HG03457 (cell line): ENCODE measurements around the gene PRR5L.
"Not testable (repeated sequence)": the region's sequence is repeated elsewhere in the genome, so short reads cannot be mapped to it uniquely, and the experiment has no call there.

ENCODE experiments used
- ATAC-seq: cut with Tn5 transposase; IDR thresholded peaks from one replicate; pipeline ENCODE4 v1.9.1; 2021; ENCODE audit warnings: moderate number of reproducible peaks; ENCODE audit not compliant: unreplicated experiment

PRR5L gene

DNA sequence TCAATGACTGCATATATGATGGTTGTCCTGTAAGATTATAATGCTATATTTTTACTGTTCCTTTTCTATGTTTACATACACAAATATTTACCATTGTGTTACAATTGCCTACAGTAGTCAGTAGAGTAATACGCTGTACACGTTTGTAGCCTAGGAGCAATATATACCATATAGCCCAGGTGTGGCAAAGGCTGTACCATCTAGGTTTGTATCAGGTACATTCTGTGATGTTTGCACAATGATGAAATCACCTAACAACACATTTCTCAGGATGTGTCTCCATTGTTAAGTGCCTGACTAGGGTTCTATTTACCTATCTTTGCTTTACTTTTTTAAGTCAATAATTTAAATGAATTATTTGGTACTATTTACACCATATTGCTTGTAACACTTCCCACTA lies 21.9 kb downstream of the PRR5L start:
- no peak for ATAC-seq

DNA sequence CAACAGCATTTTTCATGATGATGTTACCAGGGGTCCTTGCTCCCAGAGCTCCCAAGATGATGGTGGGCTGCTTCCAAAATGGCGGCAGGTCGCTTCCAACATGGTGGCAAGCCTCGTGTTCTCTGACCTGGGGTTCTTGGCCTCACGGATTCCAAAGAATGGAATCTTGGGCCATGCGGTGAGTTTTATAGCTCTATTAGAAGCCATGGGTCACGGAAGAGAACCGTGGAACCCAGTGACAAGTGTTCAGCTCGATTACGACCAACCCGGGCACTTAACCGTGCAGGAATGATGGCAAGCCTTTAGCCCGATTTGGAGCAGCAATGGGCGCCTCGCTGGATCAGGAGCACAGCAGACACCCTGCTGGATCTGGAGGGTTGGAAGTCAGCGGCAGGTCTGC lies 28.9 kb downstream of the PRR5L start:
- not testable (repeated sequence) for ATAC-seq

DNA sequence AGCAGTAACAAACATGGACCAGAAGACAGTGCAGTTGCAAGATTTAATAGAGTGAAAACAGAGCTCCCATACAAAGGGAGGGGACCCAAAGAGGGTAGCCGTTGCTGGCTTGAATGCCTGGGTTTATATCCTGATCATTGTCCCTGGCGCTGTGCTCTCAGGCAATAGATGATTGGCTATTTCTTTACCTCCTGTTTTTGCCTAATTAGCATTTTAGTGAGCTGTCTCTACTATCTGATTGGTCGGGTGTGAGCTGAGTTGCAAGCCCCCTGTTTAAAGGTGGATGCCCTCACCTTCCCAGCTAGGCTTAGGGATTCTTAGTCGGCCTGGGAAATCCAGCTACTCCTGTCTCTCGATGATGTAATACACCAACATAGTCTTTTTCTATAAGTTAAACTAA lies 29.3 kb downstream of the PRR5L start:
- ATAC-seq = not testable (repeated sequence)

DNA sequence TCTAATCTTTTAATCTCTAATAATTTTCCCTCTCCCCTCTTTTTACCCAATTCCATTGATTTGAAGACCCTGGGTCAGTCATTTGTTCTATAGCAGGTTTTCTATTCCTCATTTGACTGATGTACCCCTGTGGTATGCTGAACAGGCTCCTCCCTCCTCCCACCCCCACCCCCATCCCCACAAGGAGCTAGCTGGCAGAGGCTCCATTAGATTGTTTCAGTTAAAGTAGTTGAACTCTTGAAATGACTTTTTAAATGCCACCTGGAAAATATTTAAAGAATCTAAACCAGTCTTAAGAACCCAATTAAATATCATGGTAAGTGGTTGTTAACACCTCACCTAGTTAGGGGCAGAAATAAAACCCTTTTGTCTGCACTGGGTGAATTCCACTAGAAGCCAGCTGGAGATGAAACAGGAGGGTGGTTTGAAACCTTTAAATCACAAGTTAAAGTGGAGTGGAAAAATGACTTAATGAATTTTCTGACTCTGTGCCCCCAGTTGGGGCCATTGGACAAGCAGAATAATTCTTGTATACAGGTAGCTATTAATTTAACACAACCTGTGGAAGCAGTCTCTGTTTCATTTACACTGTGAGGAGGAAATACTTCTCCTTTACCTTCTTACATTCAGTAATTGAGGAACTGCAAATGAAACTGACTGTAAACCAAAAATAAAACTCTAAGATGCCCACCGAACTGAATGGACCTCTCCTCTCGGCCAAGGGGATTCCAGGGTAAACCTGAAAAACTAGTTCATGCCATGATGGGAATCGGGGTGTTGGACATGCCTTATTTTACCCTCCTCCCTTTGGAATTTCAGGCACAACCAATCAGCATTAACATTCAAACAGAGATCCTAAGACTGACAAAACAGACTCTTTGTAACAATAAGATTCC lies 30.7 kb downstream of the PRR5L start:
- no peak for ATAC-seq

DNA sequence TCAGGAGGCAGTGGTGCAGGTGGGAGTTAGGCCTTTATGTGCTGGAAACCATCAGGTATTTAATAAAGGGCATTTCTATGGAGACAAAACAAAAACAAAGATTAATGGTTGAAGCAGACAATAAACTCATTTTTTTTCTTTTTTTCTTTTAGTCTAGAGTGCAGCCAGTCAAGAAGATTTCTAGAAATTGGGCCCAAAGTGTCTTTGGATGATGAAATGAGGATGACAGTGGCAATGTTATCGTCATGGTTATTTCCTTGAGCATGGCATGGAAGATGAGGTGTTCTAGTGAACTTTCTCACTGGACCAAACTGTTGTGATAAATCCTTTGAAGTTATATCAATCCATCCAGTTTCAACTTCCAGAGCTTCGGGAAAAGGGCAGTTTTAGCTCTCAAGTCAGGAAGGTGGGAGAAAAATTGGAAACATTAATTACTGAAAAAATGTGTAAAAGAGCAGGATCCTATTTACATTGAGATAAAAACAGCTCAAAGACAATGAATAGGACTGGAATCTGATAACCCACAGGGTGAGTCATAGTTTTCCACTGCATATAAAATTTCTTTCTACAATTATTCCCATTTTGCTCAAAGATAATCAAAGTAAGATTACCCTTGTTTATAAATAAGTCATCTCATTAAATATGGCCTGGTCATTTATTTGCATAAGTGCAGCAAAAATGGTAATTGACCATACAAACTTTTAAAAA lies 33.0 kb downstream of the PRR5L start:
- no peak for ATAC-seq

DNA sequence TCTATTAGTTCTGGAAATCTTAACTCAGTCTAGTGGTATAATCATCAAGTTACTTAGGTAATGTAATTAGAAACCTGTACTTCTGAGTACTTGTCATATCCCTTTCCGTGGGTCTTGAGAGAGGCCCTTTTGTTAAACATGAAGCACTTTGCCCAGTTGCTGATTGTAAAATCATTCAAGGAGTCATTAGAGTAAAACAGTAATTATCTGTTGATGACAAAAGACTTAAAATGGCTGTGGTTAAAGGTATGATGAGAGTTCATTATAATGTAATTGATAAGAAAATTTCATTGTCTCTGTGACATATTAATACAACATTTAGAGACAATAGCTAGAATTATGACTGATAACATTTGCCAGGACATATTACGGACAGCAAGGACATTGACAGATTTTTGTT lies 34.3 kb downstream of the PRR5L start:
- no peak for ATAC-seq

DNA sequence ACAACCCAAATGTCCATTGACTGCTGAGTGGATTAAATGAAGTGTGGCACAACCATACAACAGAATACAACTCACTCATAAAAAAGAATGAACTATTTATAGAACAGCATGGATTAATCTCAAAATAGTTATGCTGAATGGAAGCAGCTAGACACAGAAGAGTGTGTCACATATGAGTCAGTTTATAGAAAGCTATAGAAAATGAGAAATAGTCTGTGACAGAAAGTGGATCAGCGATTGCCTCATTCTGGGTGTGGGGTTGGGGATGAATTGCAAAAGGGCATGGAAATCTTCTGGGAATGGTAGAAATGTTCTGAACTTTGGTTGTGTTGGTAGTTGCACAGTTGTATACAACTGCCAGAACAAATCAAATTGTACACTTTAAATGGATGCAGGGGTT lies 37.4 kb downstream of the PRR5L start:
- ATAC-seq = no peak

DNA sequence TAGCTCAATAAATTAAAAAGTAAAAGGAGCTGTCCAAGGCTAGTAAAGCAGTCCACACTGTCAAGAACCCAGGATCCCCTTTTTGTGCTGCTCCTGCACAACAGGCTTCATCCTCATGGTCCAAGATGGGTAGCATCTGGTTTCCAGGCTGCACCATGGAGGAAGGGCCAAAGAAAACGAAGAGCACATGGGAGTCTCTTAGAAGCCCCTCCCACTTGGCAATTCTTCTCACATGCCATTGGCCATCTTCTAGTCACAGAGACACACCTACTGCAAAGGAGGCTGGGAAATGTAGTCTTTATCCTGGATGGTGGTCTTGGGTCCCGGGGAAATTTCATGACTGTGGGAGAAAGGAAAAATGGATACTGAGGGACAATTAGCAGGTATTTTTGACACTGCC lies 37.8 kb downstream of the PRR5L start:
- no peak for ATAC-seq

DNA sequence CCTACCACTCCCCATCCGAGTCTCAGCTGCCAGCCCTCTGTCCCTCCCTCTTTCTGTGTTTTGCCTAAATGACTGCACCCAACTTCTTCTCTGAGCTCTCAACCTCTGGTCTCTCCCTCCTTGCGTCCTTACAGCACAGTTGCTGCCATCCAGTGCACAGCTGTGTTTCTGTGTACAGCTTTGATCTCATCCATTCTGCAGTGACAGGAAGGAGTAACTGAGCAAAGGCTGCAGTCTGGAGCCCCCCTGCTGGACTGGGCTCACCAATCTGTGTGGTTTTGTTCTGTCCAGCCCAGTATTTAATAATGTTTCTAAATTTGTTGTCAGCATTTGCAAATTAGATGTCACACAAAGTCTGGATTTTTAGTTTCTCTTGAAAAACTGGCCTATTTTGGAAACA lies 43.8 kb downstream of the PRR5L start:
- no peak for ATAC-seq

DNA sequence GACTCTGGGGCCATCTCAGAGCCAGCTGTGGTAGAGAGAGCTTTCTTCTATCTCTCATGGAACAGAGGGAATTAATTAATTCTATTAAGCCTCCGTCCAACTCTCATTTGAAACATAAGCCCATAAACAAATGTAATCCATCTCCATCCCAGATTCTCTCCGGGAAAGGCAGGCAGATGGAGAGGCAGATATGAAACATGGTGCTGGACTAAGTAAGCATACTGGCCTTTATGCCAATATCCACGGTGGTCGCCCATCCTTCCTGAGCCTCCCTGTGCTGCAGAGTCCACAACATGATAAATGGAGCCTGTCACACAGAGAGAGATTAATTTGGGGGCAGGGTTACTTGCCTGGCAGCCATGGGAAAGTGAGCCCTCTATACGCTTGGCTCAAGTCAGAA lies 44.8 kb downstream of the PRR5L start:
- ATAC-seq = no peak

DNA sequence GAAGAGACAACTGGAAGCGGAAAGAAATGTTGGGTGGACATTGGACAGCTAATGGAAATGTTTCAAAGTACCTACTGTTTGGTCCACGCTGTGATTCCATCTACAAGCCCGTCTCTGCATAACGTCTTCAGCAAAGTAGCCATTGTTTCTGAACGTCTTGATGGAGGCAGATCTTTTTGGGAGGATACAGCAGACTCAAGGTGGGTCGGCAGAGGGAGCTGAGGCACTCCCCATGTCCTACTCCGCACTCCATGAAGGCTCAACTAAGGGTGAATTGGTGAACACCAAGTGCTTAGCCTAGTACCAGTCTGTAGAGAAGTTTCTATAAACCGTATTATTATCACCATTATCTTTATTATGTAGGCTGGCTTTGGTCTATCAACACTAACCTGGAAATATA lies 45.8 kb downstream of the PRR5L start:
- no peak for ATAC-seq

DNA sequence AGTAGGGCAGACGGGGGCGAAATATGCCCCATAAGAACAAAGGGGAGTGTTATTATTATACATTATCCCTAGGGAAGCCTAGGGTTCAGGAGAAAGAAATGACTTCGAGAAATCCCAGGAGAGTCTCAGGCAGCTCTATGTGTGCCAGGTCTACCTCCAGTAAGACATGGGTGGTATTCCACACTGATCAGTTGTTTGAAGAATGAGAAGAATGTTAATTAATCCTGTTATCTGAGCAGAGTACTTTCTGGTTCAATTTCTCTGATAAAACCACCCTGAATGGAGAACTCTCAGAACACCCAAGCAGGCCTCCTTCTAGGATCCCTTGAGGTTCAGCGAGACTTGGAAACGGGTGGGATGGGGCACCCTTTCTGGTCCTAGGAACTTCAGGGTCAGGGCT lies 46.2 kb downstream of the PRR5L start:
- no peak for ATAC-seq

DNA sequence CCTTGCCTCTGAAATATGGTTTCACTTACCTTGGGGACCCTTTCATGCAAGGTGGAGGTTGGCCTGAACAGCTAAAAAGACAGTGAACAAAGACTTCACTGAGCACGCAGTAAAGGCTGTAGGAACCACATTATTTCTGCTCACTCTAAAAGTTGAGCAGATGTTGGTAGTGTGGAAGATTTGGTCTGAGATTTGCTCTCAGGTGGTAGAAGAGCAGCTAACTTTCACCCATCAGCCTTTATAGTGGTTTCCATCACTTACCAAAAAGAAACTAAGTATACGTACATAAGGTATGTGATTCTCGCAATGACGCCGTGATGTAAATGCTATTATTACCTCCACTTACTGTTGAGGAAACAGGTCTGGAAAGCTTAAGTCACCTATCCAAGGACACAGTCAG lies 47.3 kb downstream of the PRR5L start:
- no peak for ATAC-seq

DNA sequence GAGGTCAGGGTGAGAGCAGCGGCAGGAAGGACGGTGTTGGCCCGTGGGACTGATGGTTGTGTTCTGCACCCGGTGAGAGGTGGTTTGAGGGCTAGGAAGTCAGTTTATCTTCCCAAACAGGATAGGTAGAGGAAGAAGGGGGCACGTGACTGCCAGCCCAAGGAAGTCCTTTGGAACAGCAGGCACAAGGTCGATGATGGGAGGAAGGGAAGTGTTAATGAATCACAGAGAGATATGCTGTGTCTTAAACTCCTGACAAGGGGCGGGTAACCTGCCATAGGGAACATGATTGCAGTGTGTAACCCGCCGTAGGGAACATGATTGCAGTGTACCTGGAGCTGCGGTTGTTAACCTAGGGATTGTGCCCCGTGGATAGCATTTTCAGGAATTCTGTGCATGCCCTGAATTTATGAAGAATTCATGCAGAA lies 49.0 kb downstream of the PRR5L start:
- ATAC-seq = no peak

DNA sequence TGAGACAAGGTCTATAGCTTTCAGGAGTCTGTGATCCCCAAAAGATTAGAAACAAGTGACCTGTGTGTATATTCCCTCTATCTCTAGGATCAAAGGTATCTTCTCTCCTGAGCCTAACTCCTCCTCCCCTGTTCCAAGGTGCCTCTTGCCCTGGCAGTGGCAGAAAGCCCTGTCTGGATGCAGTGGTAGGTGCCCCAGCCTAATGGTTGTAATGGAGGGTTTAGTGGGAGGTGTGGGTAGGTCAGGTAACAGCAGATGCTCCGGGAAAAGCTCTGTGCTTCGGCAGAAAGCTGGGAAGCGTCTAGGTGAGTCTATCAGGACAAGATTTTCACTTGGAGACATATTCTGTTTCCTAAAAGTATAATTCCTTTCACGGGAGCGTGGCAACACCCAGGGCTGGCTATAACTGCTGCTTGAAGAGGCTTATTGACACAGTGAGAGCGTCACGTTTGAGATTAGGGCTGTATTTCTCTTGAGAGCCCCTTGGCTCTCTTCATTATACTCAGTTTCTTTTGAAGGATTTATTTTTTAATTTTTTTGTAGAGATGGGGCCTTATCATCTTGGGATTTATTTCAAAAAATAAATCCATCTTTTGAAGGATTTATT lies 49.5 kb downstream of the PRR5L start:
- no peak for ATAC-seq

DNA sequence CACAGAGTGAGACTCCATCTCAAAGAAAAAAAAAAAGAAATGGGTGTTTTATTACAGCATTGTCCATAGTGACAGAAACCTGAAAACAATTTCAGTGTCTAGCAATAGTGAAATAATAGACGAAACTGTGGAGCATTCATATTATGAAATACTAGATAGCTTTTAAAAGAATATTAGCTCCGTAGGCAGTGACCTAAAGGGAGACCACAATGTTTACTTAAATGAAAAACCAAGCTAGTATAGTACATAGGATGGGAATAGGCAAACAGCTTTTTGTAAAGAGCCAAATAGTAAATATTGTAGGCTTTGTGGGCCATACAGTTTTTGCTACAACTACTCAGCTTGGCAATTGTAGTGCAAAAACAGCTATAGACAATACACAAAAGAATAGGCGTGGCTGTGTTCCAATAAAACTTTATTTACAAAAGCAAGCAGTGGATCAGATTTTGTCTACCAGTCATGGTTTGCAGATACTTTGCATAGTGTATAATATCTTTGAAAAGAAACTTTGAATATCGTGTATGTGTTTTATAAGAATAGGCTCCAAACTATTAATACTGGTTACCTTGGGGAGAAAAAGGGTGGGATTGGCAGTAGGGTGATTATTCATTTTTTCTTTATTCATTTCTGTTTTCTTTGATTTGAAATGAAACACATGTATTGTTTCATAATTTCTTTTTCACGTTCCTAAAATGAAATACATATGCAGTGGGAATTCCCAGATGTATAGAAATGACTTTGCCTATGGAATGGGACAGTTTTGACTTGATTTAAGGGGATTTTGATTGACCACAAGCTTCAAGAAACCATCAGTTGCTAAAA lies 50.7 kb downstream of the PRR5L start:
- no peak for ATAC-seq

DNA sequence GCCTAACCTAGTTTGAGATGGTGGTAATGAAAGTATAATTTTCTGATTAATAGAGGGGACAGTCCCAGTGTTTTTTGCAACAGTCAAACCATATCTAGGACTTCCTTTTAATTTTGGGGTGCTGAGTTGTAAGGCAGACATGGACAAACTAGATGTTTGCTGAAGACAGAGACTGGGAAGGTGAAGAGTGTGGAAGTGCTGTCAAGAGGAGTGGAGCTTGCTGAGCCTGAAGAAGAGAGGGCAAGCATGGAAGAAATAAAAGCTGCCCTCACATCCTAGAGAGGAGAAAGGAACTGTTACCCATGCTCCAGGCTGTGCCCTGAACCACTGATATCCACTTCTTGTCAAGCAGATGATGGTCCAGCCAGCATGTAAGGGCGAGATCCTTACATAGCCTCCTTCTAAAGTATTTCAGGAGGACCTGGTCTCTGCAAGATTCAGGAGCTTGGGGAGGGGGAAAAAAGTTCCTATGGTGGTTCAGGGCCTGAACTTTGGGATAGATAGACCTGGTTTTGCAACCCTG lies 51.4 kb downstream of the PRR5L start:
- ATAC-seq = no peak

DNA sequence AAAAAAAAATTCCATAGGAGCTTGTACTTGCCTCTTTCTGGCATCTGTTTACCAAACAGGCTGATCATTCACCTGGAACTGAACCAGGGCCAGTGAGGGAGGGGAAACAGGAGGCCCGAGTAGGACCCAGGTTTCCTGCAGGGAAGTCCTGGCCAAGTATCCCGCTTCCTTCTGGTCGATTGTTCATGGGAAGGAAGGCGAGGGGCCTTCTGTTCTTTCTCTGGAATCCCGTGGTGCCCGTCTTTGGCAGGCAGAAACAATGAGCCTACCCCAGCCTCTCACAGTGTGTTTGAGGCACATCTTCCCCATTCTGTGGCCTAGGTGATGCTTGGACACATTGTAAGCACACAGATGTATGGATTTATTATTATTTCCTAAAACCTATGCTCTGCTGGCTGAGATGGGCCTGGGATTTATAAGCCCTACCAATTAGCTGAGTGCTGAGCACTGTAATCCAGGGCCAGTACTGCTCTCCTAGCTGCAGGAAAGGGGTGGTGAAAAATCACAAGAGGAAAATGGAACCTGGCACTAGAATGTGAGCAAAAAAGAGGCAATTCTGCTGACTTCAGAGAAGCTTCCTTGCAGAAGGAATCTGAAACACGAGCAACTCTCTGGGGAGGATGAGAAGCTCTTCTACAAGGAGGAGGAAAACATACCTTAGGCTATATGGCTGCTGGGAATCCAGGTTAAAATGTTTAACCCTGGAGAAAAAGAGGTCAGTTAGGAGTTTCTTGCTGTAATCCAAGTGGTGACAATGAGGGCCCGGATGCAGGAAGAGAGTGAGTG lies 53.5 kb downstream of the PRR5L start:
- ATAC-seq = no peak

DNA sequence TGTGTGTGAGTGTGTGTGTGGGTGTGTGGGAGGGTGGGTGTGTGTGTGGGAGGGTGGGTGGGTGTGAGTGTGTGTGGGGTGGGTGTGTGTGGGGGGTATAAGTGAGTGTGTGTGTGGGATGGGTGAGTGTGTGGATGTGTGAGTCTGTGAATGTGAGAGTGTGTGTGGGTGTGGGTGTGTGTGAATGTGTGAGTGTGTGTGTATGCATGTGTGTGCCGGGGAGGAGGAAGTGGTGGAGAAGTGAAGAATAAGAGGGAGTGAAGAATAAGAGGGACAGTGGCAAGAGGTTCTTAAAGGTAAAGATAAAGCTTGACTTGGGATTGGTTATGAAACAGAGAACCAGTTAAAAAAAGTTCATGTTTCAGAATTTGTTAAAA lies 54.0 kb downstream of the PRR5L start:
- no peak for ATAC-seq

DNA sequence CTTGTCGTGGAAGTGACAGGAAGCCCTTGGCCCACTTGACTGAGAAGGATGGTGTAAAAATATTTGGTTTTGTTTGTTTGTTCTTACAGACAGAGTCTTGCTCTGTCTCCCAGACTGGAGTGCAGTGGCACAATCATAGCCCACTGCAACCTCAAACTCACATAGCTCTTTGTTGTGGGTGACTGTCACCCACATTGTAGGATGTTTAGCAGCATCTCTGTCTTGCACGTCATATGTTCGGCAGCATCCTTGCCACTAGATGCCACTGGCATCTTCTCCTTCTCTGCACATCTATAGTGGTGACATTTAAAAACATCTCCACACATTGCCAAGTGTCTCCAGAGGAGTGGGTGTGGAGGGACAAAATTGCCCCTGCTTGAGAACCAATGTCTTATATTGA lies 56.8 kb downstream of the PRR5L start:
- no peak for ATAC-seq
